Loucy (cell line): ENCODE measurements around the gene PTGS2.

ENCODE experiments used
- H2AFZ ChIP-seq: fragments of 200-600 bp; sonication (generic); 2 replicates; pipeline ENCODE4 v1.6.0; 2016; ENCODE audit warnings: antibody characterized with exemption, mild to moderate bottlenecking, low read length, moderate library complexity
- H3F3A ChIP-seq: fragments of 200-600 bp; 2 replicates; pipeline ENCODE4 v1.6.0; 2016; ENCODE audit warnings: antibody characterized with exemption, low read depth, mild to moderate bottlenecking
- H3K27me3 ChIP-seq: fragments of 200-600 bp; sonication (generic); 2 replicates; pipeline ENCODE4 v1.6.1; 2014; ENCODE audit warnings: low read length, mild to moderate bottlenecking; ENCODE audit not compliant: insufficient read depth, poor library complexity, severe bottlenecking
- H3K36me3 ChIP-seq: fragments of 200-600 bp; sonication (generic); 2 replicates; pipeline ENCODE4 v1.6.1; 2016; ENCODE audit warnings: low read length; ENCODE audit not compliant: insufficient read depth
- H3K4me1 ChIP-seq: fragments of 200-600 bp; sonication (generic); 2 replicates; pipeline ENCODE4 v1.5.1; 2014; ENCODE audit warnings: low read length, mild to moderate bottlenecking; ENCODE audit not compliant: insufficient read depth, poor library complexity, severe bottlenecking
- H3K4me2 ChIP-seq: fragments of 200-600 bp; sonication (generic); 2 replicates; pipeline ENCODE4 v1.6.0; 2014; ENCODE audit warnings: antibody characterized with exemption, low read length, low read depth, mild to moderate bottlenecking; ENCODE audit not compliant: poor library complexity, severe bottlenecking
- H3K4me3 ChIP-seq: fragments of 200-600 bp; sonication (generic); 2 replicates; pipeline ENCODE4 v1.5.1; 2014; ENCODE audit warnings: low read length, mild to moderate bottlenecking, mixed read lengths; ENCODE audit not compliant: poor library complexity, severe bottlenecking
- H3K79me2 ChIP-seq: fragments of 200-600 bp; sonication (generic); 2 replicates; pipeline ENCODE4 v1.6.1; 2014; ENCODE audit warnings: low read length; ENCODE audit not compliant: insufficient read depth
- H3K9ac ChIP-seq: fragments of 200-600 bp; sonication (generic); 2 replicates; pipeline ENCODE4 v1.6.0; 2014; ENCODE audit warnings: mild to moderate bottlenecking, low read depth, low read length, moderate library complexity; ENCODE audit not compliant: poor library complexity, severe bottlenecking
- H3K9me2 ChIP-seq: fragments of 200-600 bp; sonication (generic); replicated peaks from 2 replicates; pipeline ENCODE4 v1.6.1; 2016; ENCODE audit warnings: low read depth, low read length, mixed read lengths
- H3K9me3 ChIP-seq: fragments of 200-600 bp; sonication (generic); 2 replicates; pipeline ENCODE4 v1.6.1; 2014; ENCODE audit warnings: mild to moderate bottlenecking, antibody characterized with exemption, low read length, low read depth; ENCODE audit not compliant: insufficient read depth
- H4K20me1 ChIP-seq: fragments of 200-600 bp; sonication (generic); 2 replicates; pipeline ENCODE4 v1.6.0; 2014; ENCODE audit warnings: antibody characterized with exemption, low read length, mild to moderate bottlenecking; ENCODE audit not compliant: insufficient read depth, poor library complexity, severe bottlenecking
- CTCF ChIP-seq: fragments of 200-600 bp; sonication (generic); conservative IDR thresholded peaks from 2 replicates; pipeline ENCODE4 v1.5.1; 2014; ENCODE audit warnings: mild to moderate bottlenecking, antibody characterized with exemption, low read length
- EZH2phosphoT487 ChIP-seq: fragments of 200-600 bp; IDR thresholded peaks from 2 replicates; pipeline ENCODE4 v1.6.1; 2018; ENCODE audit warnings: antibody characterized with exemption, mild to moderate bottlenecking, moderate library complexity, borderline replicate concordance

Gene PTGS2

GRCh38 chr1:186636786-186637185 is 43.4 kb downstream of the PTGS2 start:
- TF ChIP-seq EZH2phosphoT487, result no peak
- no peak for TF ChIP-seq CTCF
- Histone ChIP-seq H2AFZ (no peak overlapping the region), H3K9me2 (no peaks in the 10 kb centered on the region), H3F3A (no peaks in the 10 kb centered on the region), H3K4me1 (no peaks in the 10 kb centered on the region), H3K4me3 (no peak overlapping the region), H3K4me2 (no peak overlapping the region), H3K27me3 (no peaks in the 10 kb centered on the region), H3K79me2 (no peaks in the 10 kb centered on the region), H3K9ac (no peak overlapping the region), H3K36me3 (no peaks in the 10 kb centered on the region), H3K9me3 (no peaks in the 10 kb centered on the region), H4K20me1 (no peaks in the 10 kb centered on the region)

- Histone ChIP-seq H3K27me3 (no peaks in the 10 kb centered on the region), H3K36me3 (no peaks in the 10 kb centered on the region), H3K4me3 (no peak overlapping the region), H3K4me1 (no peaks in the 10 kb centered on the region), H3K9me3 (no peaks in the 10 kb centered on the region), H3K9ac (no peak overlapping the region), H3F3A (no peaks in the 10 kb centered on the region), H3K4me2 (no peak overlapping the region), H3K79me2 (no peaks in the 10 kb centered on the region), H3K9me2 (no peaks in the 10 kb centered on the region), H2AFZ (no peak overlapping the region), H4K20me1 (no peaks in the 10 kb centered on the region)
- no peak for TF ChIP-seq CTCF
- no peak for TF ChIP-seq EZH2phosphoT487
These were observed 45.7 kb downstream of the PTGS2 start for GRCh38 chr1:186634511-186634910.

- H3K4me2 ChIP-seq, result no peak overlapping the region
- H3F3A ChIP-seq, result no peaks in the 10 kb centered on the region
- no peak overlapping the region for H2AFZ ChIP-seq
- H3K9ac ChIP-seq, result no peak overlapping the region
- TF ChIP-seq CTCF, result no peak
- TF ChIP-seq EZH2phosphoT487, result no peak
- no peaks in the 10 kb centered on the region for H3K36me3 ChIP-seq
- H3K79me2 ChIP-seq, result no peaks in the 10 kb centered on the region
- no peak overlapping the region for H3K4me3 ChIP-seq
- H3K27me3 ChIP-seq, result no peaks in the 10 kb centered on the region
- H4K20me1 ChIP-seq, result no peaks in the 10 kb centered on the region
- H3K4me1 ChIP-seq, result no peaks in the 10 kb centered on the region
- no peaks in the 10 kb centered on the region for H3K9me2 ChIP-seq
- H3K9me3 ChIP-seq, result no peaks in the 10 kb centered on the region
These were observed 47.1 kb downstream of the PTGS2 start for GRCh38 chr1:186633116-186633515.
